ENCODE results near the gene FTCD.

GRCh38 chr21:46168659-46169386 is 13.4 kb upstream of the FTCD start:
- TF ChIP-seq CTCF (IDR thresholded peaks at IDR 0.05 in 8 of 11, conservative IDR thresholded peaks at IDR 0.05 in 3 of 11): no peak
- no peak for TF ChIP-seq POLR2A (IDR thresholded peaks at IDR 0.05)
- no peak for TF ChIP-seq POLR2AphosphoS5 (IDR thresholded peaks at IDR 0.05)
